Right lobe of liver (tissue), 6 donors: ENCODE measurements around the gene MFSD11. TPM values are rescaled to one million over a fixed set of nuclear protein-coding genes. Genes with fewer than 3 reads are reported as not detected.

Experiments used
- ATAC-seq, 4 donors: fragments of 200-7000 bp; cut with Tn5 transposase; one replicate each; pipeline ENCODE4 v1.9.1; 2020; ENCODE audit warnings: mild to moderate bottlenecking in 4 of 4, moderate library complexity in 4 of 4
- DNase-seq, 3 donors: peaks; one replicate each; pipeline ENCODE4 v3.0.0-alpha.2; 2020
- H3K27ac ChIP-seq, 3 donors: fragments of 200-600 bp; one replicate each; pipeline ENCODE4 v1.8.0; 2022
- H3K27me3 ChIP-seq, 2 donors: fragments of 200-600 bp; one replicate each; pipeline ENCODE4 v1.8.0; 2022
- H3K36me3 ChIP-seq, 4 donors: fragments of 200-600 bp; sonication (generic) in 1 of 4; one replicate each; pipeline versions ENCODE4 v1.5.1 to v1.8.0; 2017 to 2022; ENCODE audit warnings: control low read depth in 1 of 4
- H3K4me1 ChIP-seq, 4 donors: fragments of 200-600 bp; sonication (generic) in 1 of 4; one replicate each; pipeline versions ENCODE4 v1.5.1 to v1.8.0; 2017 to 2022; ENCODE audit warnings: control low read depth in 1 of 4
- H3K4me3 ChIP-seq, 3 donors: fragments of 200-600 bp; one replicate each; pipeline ENCODE4 v1.8.0; 2022
- H3K9me3 ChIP-seq, 4 donors: fragments of 200-600 bp; sonication (generic) in 1 of 4; one replicate each; pipeline versions ENCODE4 v1.5.1 to v1.8.0; 2017 to 2022; ENCODE audit warnings: control low read depth in 1 of 4
- POLR2A ChIP-seq: fragments of 450-650 bp; IDR thresholded peaks from one replicate; pipeline ENCODE4 v1.6.1; 2017; ENCODE audit warnings: antibody characterized with exemption, mild to moderate bottlenecking
- WGBS: methylation state at CpG from one replicate; pipeline ENCODE4 v1.1.6; 2018; ENCODE audit warnings: low coverage, low lambda C conversion rate; ENCODE audit not compliant: insufficient coverage; ENCODE audit errors: missing lambda C conversion rate; 5-methylcytosine and 5-hydroxymethylcytosine counted together
- intact Hi-C, 2 donors: fragments of 100-400 bp; cut with DNase I; formaldehyde crosslinking; loops; one replicate each; pipeline versions ENCODE4 v1.11.2 to v1.14.1; 2022
- total RNA-seq, 6 experiments: library from RNA; depleted of rRNA in 2 of 6; stranded (reverse); fragments of >200 nt in 2 of 6; fragmentation: NEBNext Ultra II Directional in 3 of 6; extraction: Animal tissue kit (Norgen Biotek cat#: 25700) in 3 of 6; gene quantifications; one replicate each; pipeline versions ENCODE4 v1.1.0 to v1.2.4, GENCODE V29; 2016 to 2023
- TF ChIP-seq, protein P1 (sequence below), 4 donors: fragments of 200-600 bp in 3 of 4; fragments of 450-650 bp in 1 of 4; IDR thresholded peaks; one replicate each; pipeline versions ENCODE4 v1.5.1 to v1.8.0; 2016 to 2022; ENCODE audit warnings: antibody characterized with exemption in 4 of 4, mild to moderate bottlenecking in 2 of 4
- donor health status: DM: no; HTN: yes; CAD: no.
- donor health status: DM: no; HTN: no; CAD: no.
- donor health status: DM: no; HTN: no; CAD: no.
- donor health status: DM: no; HTN: yes; CAD: no.
- donor health status: DM: no; HTN: yes; CAD: no.

Gene MFSD11
- total RNA-seq, 6 experiments from 2014 or later, result 8.5 to 16.3 (median 15.3) TPM

DNA sequence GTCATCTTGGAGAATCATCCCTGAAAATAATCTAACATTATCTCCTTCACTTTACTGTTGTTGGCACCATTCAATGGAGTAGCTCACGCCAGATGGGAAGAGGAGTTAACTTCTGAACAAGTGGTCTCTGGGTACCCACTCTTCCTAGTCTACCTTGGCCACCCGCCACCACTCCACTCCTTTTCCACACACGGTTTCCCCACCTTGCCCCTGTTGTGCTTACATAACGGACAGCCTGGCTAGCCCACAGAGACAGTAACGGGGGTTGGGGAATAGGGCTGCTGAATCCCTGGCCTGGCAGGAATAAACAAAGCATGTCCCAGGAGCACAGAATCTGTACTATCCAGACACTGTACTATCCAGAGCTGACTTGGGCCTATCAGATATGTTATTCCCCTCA, 23.6 kb upstream of the MFSD11 start:
- DNase-seq, result no peak
- TF ChIP-seq, protein P1, sequence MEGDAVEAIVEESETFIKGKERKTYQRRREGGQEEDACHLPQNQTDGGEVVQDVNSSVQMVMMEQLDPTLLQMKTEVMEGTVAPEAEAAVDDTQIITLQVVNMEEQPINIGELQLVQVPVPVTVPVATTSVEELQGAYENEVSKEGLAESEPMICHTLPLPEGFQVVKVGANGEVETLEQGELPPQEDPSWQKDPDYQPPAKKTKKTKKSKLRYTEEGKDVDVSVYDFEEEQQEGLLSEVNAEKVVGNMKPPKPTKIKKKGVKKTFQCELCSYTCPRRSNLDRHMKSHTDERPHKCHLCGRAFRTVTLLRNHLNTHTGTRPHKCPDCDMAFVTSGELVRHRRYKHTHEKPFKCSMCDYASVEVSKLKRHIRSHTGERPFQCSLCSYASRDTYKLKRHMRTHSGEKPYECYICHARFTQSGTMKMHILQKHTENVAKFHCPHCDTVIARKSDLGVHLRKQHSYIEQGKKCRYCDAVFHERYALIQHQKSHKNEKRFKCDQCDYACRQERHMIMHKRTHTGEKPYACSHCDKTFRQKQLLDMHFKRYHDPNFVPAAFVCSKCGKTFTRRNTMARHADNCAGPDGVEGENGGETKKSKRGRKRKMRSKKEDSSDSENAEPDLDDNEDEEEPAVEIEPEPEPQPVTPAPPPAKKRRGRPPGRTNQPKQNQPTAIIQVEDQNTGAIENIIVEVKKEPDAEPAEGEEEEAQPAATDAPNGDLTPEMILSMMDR (IDR thresholded peaks at IDR 0.05), result no peak
- TF ChIP-seq POLR2A, result no peak
- intact Hi-C loops, result no loop called here
- Histone ChIP-seq H3K36me3 (peaks cover 0 to 60% (median 26%) of the 10 kb centered on the region in 4 donors), H3K4me1 (peaks cover 0 to 9% (median 0%) of the 10 kb centered on the region in 4 donors), H3K9me3 (no peaks in the 10 kb centered on the region), H3K27ac (no peak overlapping the region), H3K4me3 (no peak overlapping the region), H3K27me3 (no peaks in the 10 kb centered on the region)
- ATAC-seq, result no peak
- 56% methylated on average over 3 of the region's 5 CpGs for WGBS

DNA sequence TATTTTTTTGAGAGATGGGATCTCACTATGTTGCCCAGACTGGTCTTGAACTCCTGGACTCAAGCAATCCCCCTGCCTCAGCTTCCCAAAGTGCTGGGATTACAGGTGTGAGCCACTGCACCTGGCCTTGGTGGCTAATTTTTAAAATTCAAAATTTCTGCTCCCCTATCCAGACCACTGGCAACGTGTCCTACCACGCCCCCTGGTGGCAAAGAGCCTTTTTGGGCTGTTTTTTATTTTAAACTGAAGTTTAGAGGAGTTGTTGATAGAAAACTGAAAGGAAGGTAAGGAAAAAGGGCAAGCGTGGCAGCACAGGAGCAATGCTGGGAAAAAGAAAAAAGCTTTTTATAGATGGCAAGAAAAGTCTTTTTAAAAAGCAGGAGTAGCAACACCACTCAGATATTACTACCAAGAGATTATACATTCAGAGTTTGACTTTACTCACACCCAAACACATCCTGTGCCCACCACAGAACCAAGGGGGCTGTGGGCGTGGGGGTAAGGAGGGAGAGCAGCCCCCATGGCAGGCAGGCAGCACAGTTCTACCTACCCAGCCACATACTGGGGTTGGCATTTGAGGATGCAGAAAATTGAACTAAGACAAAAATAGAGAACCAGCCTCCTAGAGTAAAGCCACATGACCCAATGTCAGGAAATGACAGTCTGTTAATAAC, 23.0 kb upstream of the MFSD11 start:
- Histone ChIP-seq H3K27ac (no peak overlapping the region), H3K9me3 (no peaks in the 10 kb centered on the region), H3K27me3 (no peaks in the 10 kb centered on the region), H3K4me1 (peaks cover 0 to 9% (median 0%) of the 10 kb centered on the region in 4 donors), H3K4me3 (no peak overlapping the region), H3K36me3 (peaks cover 4 to 66% (median 30%) of the 10 kb centered on the region in 4 donors)
- intact Hi-C loops, result no loop called here
- WGBS, result 18% methylated on average over 4 of the region's 4 CpGs
- ATAC-seq (peak; percentile 12 to 33 (median 22)), DNase-seq (peak in 2 of 3 donors; percentile 64 to 66)
- TF ChIP-seq POLR2A, result no peak
- TF ChIP-seq, protein P1 (IDR thresholded peaks at IDR 0.05), result peak; percentile 59 to 85 (median 80)

DNA sequence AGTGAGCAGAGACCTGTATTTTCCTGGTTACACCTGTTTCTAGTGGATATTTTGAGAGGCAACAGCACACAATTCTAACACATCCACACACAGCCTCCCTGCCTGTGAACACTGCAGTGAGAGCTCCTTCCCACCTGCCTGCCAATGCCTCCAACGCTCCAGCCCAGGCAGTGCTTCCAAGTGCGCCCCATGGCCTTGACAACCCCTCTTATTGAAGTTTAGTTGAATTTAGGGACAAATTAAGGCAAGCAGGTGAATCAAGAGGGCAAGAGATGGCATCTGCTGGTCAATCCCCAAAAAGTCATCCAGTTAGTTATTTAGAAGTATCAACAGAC, 22.5 kb upstream of the MFSD11 start:
- ATAC-seq (no peak), DNase-seq (no peak)
- H3K4me3 ChIP-seq, result no peak overlapping the region
- H3K27ac ChIP-seq, result no peak overlapping the region
- TF ChIP-seq, protein P1 (IDR thresholded peaks at IDR 0.05), result no peak
- no peak for TF ChIP-seq POLR2A
- peaks cover 9 to 71% (median 33%) of the 10 kb centered on the region in 4 donors for H3K36me3 ChIP-seq
- no peaks in the 10 kb centered on the region for H3K9me3 ChIP-seq
- H3K4me1 ChIP-seq, result peaks cover 0 to 9% (median 0%) of the 10 kb centered on the region in 4 donors
- WGBS, result no CpG with 5 or more reads among the region's 2 CpGs
- intact Hi-C loops, result no loop called here
- no peaks in the 10 kb centered on the region for H3K27me3 ChIP-seq

DNA sequence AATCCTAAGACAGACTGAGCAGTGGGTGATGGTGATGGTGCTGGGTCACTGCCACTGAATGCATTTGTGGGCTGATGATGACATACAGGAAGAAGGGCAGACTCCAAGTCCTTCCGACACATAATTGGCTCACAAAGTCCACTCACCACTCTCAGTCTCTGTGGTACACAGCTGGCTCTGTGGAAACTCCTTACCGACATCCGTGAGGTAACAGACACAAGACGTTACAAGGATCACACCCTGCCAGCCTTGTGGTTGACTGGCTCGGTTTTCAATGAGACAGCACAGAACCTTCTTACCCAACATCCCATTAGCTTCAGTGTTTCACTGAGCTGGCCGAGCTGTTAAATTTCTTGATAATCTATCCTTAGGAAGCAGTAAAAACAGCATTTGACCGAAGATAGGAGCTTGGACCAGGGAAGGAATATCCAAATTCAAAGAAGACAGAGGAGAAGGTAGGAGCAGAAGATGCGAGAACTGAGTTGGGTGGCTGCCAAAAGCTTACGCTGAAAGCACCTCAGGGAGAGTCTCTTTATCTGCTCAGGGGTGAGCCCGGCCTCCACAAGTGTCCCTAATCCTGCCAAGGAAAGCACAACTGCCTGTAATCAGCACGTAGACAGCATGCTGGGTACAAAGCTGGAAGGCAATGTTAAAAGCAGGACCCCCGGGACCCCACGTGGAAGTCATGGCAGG, 21.6 kb upstream of the MFSD11 start:
- no peak for DNase-seq
- intact Hi-C loops, result no loop called here

More for the DNA sequence above, 21.6 kb upstream of the MFSD11 start:
- H3K36me3 ChIP-seq, result peaks cover 10 to 79% (median 40%) of the 10 kb centered on the region in 4 donors
- ATAC-seq, result peak; percentile 42 to 72 (median 58)
- no peak for TF ChIP-seq POLR2A
- TF ChIP-seq, protein P1 (IDR thresholded peaks at IDR 0.05), result no peak
- H3K27ac ChIP-seq, result peak overlapping the region in 2 of 3 donors; percentile 24 to 36
- H3K27me3 ChIP-seq, result no peaks in the 10 kb centered on the region
- H3K9me3 ChIP-seq, result no peaks in the 10 kb centered on the region
- WGBS, result 64% methylated on average over 8 of the region's 13 CpGs
- H3K4me1 ChIP-seq, result peaks cover 0 to 6% (median 0%) of the 10 kb centered on the region in 4 donors
- no peak overlapping the region for H3K4me3 ChIP-seq
